ENCODE measurements around the gene PEX14. TPM values are rescaled to one million over a fixed set of nuclear protein-coding genes. Genes with fewer than 3 reads are reported as not detected.

PEX14 gene
- total and polyA plus RNA-seq, 10 of the 15 experiments (the other 5 are each of a cell fraction or from before 2014, with no cell fraction given) = 1.4 to 23.2 (median 12.0) TPM

- POLR2A ChIA-PET = interaction anchor here (0.6 kb wide), 1 partner anchor 112 kb away, joined by 5 read pairs; no protein-coding TSS in a partner anchor
- no TSS peak for BruUV-seq (replicated peaks)
- DNase-seq (ENCODE audit: low read depth, low spot score) (no peak), ATAC-seq (no peak), FAIRE-seq (no peak)
- SMC1A ChIA-PET (ENCODE audit: uncharacterized antibody, unreplicated experiment) = interaction anchor here (1.4 kb wide), 1 partner anchor 41 kb away, joined by 3 read pairs; no protein-coding TSS in a partner anchor
- H3K27ac ChIP-seq (ENCODE audit: control insufficient read depth, insufficient read depth) = no peak overlapping the region
- CTCF ChIA-PET = interaction anchor here (0.7 kb wide), 1 partner anchor 988 kb away, joined by 5 read pairs; no protein-coding TSS in a partner anchor
- H3K9ac ChIP-seq (ENCODE audit: control insufficient read depth, insufficient read depth, low read length) = no peak overlapping the region
- no peak for TF ChIP-seq CREM (IDR thresholded peaks at IDR 0.05; ENCODE audit: low read depth)
- TF ChIP-seq TCF7 (IDR thresholded peaks at IDR 0.05; ENCODE audit: borderline replicate concordance) = no peak
- TF ChIP-seq SMARCA5 (IDR thresholded peaks at IDR 0.05) = no peak
- TF ChIP-seq CHD1 (IDR thresholded peaks at IDR 0.05; ENCODE audit: low read depth, low read length) = no peak
- no peak for TF ChIP-seq RELA (IDR thresholded peaks at IDR 0.05; ENCODE audit: borderline replicate concordance, partially characterized antibody)
- TF ChIP-seq CBFB (IDR thresholded peaks at IDR 0.05; ENCODE audit: low read depth) = no peak
- TF ChIP-seq GABPA (IDR thresholded peaks at IDR 0.05; ENCODE audit: low read depth) = no peak
- no peak for TF ChIP-seq FOXK2 (IDR thresholded peaks at IDR 0.05)
- no peak for TF ChIP-seq RBBP5 (conservative IDR thresholded peaks at IDR 0.05)
- no peak for TF ChIP-seq HSF1 (IDR thresholded peaks at IDR 0.05; ENCODE audit: low read depth, low read length)
- no peak for TF ChIP-seq NFYA (IDR thresholded peaks at IDR 0.05; ENCODE audit: borderline replicate concordance, low read depth, low read length)
- no peak for TF ChIP-seq RFX5 (IDR thresholded peaks at IDR 0.05; ENCODE audit: low read depth, low read length)
- no peak for TF ChIP-seq EP300 (IDR thresholded peaks at IDR 0.05; ENCODE audit: borderline replicate concordance in 1 of 2, control insufficient read depth in 1 of 2, low read depth in 2 of 2, low read length in 2 of 2)
- TF ChIP-seq IRF3 (IDR thresholded peaks at IDR 0.05) = no peak
- no peak for TF ChIP-seq REST (IDR thresholded peaks at IDR 0.05; ENCODE audit: low read depth, low read length)
- no peak for TF ChIP-seq LARP7 (IDR thresholded peaks at IDR 0.05)
- TF ChIP-seq NR2C1 (IDR thresholded peaks at IDR 0.05) = no peak
- no peak for TF ChIP-seq GATAD2B (conservative IDR thresholded peaks at IDR 0.05; ENCODE audit: low read depth)
- no peak overlapping the region for H3K4me2 ChIP-seq (ENCODE audit: control insufficient read depth, insufficient read depth)
- H3K36me3 ChIP-seq (ENCODE audit: control insufficient read depth in 2 of 2, insufficient read depth in 2 of 2, low read length in 1 of 2) = no peaks in the 10 kb centered on the region; a peak in 1 of 4 replicates
- no peak overlapping the region for H3K4me3 ChIP-seq
- H3K4me1 ChIP-seq (ENCODE audit: control insufficient read depth, insufficient read depth, low read length) = peaks cover 14% of the 10 kb centered on the region
- RAD21 ChIA-PET (ENCODE audit: unreplicated experiment) = no interaction called here
- 93% methylated on average over 13 of the region's 13 CpGs for WGBS (ENCODE audit: insufficient coverage, insufficient replicate concordance, low lambda C conversion rate, missing lambda C conversion rate)
- intact Hi-C loops (cut with micrococcal nuclease; ENCODE audit: unreplicated experiment) (no loop called here), in situ Hi-C loops (cut with MboI) (no loop called here)
- H3K9me3 ChIP-seq (replicated peaks; ENCODE audit: control insufficient read depth, insufficient read depth, low read length) = no peaks in the 10 kb centered on the region
- H4K20me1 ChIP-seq (ENCODE audit: control insufficient read depth, insufficient read depth) = no peaks in the 10 kb centered on the region
- no peak overlapping the region for H2AFZ ChIP-seq (ENCODE audit: control insufficient read depth, low read depth, low read length)
- H3K79me2 ChIP-seq (ENCODE audit: control insufficient read depth, insufficient read depth, low read length) = no peaks in the 10 kb centered on the region
- H3K27me3 ChIP-seq (replicated peaks in 1 of 2; ENCODE audit: control insufficient read depth in 2 of 2, insufficient read depth in 2 of 2, low read length in 1 of 2) = no peaks in the 10 kb centered on the region
These were observed 123.0 kb downstream of the PEX14 start for GRCh38 chr1:10597492-10598388.
